GM21619 (cell line): ENCODE results near the gene GRIK2.

Experiments
- ATAC-seq: cut with Tn5 transposase; IDR thresholded peaks from one replicate; pipeline ENCODE4 v1.9.1; 2021; ENCODE audit not compliant: unreplicated experiment

The GRIK2 gene

DNA sequence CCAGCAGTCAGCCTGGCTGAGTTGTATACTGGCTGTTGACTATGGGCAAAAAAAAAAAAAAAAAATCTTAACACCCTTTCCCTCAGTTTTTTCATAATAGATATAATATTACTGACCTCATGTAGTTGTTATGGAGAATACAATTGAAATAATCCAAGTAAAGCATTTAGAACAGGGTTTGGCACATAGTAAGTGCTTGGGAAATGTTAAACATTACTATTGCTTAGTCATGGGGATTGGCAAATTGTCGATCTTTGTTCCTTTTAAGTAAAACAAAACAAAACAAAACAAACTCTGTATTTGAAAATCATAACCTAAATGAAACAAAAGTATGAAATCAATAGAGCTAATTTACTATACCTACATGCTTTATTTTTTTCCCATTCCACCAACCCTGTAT lies 458.4 kb downstream of the GRIK2 start:
- no peak for ATAC-seq

DNA sequence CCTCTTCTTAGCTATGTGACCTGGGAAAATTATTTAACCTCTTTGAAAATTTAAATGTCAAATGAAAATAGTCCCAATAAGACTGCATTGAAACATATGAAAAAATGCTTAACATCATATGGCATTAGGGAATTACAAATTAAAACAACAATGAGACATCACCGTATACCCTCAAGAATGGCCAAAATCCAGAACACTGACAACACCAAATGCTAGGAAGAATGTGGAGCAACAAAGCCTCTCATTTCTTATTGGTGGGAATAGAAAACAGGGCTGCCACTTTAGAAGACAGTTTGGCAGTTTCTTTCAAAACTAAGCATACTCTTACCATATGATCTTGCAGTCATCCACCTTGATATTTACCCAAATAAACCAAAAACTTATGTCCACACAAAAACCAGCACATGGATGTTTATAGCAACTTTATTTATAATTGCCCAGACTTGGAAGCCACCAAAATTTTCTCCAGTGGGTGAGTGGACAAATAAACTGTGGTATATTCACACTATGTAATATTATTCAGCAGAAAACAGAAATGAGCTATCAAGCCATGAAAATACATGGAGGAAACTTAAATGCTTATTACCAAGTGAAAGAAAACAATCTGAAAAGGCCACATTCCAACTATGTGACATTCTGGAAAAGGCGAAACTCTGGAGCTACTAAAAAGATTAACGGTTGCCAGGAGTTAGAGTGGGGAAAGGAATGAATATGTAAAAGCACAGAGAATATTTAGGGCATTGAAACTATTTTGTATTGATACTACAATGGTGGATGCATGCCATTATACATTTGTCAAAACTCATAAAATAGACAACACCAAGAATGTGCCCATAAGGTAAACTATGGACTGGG lies 459.9 kb downstream of the GRIK2 start:
- no peak for ATAC-seq

DNA sequence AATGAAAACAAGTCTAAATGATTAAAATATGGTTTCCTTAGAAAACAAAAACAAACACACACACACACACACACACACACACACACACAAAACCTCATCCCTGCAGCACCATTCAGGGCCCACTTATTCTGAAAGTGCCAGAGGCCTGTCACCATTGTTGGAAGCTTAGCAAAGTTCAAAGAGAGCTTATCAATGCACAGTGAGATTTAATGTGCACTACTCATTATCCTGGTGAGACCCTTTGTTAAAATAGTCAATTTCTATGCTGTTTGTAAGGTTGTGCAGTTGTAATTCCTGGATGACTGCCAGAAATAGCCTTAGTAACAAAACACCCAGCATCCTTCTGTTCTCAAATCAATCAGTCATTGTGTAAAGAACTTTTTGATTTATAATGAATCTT lies 482.9 kb downstream of the GRIK2 start:
- no peak for ATAC-seq

DNA sequence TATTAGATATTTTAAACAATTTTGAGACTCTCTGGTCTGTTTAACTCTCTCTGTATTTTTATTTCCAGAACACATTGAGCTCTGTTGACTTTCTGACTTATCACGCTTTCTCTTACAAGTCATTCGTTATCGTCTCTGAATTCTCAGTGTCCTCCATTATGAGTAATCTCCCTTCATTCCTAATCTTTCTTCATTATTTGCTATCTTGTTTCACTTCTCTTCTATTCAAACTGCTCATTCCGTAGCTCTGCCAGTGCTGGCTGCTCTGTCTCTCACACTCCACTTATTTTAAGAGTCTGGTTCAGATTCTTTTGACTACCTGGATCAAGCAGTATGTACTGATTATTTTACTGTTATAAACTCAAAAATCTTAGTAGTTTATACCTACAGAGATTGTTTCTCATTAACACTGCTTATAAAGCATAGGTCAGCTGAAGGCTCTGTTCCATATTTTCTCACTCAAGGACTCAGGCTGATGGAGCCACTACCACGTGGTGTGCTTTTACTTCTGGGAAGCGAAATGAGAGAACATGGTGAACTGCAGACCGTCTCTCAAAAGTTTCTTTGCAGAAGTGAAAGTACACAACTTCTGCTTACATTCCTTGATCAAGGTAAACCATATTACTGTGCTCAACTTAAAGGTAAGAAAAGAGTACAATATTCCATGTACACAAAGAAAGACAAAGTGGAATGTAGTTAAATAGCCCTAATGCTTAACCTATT lies 485.2 kb downstream of the GRIK2 start:
- no peak for ATAC-seq

DNA sequence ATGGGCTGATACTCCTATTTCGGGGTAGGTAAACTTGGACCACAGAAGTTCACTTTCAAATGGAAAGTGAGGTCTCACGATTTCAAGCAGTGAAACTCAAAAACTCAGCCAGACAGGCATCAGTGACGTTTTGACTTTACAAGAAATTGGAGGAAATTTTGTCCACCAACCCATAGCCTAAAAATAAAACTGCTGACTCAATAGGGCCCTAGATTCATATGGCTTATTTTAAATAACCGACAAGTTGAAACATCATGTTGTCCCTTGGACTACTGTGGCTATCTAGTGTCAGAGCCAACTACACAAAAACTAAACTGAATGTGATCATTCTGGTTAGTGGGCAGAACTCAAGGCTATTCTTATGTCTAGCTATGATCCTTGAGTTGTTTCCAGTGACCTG lies 486.3 kb downstream of the GRIK2 start:
- ATAC-seq, result no peak

DNA sequence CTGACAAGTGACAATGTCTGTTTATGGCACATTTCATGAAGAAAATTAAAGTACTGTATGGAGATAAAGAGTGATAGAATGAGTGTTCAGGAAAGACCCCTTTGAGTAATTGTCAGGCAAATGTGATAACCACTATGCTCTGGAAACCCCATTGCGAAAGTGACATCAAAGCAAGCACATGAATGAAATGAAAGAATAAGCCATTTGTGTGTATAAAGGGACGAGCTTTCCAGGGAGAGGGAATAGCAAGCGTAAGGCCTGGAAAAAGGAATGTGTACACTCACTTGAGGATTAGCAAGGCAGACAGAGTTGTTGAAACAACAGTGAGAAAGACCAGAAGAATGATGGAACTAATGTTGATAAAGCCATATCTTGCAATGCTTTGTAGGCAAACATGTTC lies 490.0 kb downstream of the GRIK2 start:
- no peak for ATAC-seq

DNA sequence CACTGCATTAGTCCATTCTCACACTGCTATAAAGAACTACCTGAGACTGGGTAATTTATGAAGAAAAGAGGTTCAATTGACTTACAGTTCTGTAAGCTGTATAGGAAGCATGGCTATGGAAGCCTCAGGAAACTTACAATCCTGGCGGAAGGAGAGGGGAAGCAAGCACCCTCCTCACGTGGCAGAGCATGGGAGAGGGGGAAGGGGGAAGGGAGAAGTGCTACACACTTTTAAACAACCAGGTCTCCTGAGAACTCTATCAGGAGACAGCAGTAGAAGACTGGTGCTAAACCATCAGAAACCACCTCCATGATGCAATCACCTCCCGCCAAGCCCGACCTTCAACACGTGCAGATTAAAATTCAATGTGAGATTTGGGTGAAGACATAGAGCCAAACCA lies 494.0 kb downstream of the GRIK2 start:
- ATAC-seq, result no peak

DNA sequence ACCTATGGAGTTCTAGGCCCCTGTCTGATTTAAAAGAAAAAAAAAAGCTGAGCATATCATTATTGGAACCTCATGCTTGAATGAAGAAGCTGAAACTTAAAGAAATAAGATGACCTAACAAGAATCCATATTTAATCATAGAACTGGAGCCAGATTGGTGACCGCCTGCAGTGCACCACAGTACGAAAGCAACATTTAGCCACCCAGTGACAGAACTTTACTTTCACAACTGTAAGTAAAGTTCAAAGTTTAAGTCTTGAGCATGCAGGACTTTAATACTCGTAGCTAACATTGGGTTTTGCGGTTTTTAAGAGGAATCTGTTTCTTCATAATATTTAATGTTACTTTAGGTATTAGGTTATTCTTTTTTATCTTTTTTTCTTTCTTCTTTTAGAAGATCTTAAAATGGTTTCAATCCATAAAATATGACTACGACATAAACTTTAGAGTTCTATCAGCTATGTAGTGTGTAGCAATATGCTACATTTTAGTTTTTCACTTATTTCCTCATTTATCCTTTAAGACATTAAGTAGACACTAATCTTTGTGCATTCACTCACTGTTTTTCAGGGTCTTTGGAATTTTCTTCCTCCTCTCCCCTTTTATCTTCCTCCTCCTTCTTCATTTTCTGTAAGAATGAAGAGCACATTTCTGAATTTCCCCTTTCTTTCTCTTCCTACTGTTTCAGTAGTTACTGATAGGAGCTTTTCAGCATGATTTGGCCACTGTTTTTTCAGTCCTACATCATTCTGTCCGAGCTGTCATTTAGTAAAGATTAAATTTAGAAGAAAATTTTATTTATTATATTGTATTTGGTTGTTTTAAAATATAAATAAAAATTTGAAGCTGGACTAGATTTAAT lies 514.1 kb downstream of the GRIK2 start:
- no peak for ATAC-seq

DNA sequence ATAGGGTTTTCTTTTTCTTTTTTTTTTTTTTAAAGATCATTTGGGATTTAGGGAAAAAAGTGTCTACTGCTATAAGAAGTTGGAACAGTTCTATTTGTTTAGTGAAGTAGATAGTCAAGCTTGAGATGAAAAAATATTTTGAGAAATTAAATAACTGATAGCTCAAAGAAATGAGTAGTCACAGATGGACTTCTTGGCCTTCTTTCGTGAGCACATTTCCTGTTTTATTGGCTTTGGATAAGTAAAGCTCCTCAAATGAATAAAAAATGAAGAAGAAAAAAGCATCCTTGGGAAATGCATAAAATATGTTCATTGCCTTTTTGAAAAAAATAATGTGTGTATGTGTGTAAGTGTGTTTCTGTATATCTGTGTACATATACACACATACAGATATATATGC lies 515.9 kb downstream of the GRIK2 start:
- ATAC-seq, result no peak

DNA sequence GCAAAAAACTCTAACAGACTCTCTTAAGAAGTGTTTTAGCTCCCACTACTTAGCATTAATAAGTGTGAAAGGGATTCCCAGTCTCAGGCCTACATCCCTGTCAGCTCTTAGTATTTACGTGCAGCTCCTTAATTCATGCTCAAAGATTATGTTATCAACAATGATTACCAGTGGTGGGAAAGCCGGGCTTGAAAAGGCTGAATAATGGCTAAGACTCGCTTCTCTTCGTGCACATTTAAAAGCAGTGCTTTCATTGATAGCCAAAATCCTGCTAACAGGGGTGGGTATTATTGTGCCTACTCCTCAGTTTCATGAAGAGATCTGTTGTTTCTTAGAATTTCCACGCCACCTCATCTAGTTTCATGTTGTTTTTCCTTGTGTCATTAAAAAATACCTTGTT lies 518.8 kb downstream of the GRIK2 start:
- no peak for ATAC-seq

DNA sequence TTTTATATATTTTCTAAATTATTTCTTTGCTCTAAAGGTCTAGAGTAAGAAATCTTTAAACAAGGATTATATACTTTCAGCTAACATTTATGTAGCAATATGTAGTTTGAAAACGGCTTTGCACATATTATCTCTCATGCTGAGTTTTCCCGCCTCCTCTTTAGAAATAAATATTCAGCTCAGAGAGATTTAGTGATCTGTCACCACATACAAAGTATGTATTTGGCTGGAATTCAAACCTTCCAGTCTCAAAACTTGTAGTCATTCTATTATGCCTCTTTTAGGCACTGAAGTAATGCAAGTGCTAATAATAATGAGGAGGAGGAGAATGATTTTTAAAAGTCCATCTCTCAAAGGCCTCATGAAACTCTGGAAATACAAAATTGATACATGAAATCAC lies 525.0 kb downstream of the GRIK2 start:
- no peak for ATAC-seq

DNA sequence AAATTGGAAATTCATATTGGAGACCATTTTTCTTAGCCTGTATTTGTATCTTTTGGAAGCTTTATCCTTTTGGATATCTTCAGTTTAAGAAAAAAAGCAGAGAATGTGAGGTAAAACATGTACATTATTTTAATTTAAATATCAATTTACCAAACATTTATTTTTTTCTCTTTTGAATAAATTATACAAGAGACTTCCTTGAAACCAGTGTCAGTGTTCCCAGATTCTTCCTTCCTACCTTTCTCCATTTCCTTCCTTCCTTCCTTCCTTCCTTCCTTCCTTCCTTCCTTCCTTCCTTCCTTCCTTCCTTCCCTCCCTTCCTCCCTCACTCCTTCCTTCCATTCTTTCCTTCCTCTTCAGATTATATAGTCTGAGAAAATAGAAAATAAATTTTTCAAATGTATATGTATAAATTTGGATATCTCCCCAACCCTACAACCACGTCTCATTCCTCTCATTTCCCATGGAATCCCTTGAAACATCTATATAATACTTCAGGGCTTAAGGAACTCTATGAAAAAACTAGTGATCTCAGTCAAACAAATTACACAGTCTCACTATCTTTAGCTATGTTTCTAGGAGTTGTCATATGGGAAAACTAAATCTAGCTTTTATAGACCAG lies 528.4 kb downstream of the GRIK2 start:
- ATAC-seq, result no peak

DNA sequence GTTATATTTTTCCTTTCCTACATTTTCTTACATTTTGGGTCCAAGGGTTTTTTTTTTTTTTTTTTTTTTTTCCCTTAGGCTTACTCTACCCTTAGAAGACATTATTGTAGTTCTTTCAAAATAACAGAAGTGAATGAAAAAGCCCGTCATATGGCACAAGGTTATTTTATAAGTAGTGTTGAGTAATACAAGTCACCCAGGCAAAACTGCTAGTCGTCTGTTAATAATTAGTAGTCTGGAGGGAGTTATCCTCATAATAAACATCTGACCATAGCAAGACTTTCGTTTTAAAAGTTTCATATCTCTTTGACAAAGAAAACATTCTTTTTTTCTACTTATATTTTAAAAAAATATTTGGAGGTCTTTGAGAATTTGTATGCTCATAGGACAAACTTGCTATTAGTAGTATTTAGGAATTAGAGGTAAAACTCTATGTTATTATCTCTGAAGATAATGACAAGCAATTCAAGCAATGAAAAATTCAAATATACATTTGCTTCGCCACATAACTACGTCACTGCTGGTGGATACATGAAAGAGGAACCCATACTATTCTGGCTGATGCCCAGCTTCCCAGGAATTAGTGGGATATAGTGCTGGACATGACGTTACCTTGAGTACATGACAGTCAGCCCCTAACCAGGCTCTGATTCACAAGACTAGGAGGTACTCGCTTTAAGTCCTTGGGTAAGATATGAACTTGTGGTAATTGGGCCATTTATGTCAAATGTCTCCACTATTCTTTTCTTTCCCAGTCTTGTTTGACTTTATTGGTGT lies 532.8 kb downstream of the GRIK2 start:
- no peak for ATAC-seq

DNA sequence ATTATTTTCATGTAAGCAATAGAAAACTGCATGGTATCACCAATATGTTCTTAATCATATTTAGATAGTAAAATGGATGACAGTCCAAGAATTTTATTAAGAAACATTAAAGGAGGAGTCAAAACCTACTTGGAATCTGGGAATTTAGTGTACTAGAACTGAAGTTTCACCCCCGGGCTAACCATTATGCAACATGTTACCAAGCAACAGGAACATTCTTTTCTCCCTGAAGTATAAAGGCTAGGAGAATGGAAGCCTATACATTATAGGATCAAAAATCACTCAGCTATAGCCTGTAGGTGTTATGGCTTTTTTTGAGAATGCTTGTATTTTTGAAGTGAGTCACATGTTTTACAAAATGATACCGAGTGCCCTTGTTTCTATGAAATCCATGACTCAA lies 538.3 kb downstream of the GRIK2 start:
- ATAC-seq, result no peak

DNA sequence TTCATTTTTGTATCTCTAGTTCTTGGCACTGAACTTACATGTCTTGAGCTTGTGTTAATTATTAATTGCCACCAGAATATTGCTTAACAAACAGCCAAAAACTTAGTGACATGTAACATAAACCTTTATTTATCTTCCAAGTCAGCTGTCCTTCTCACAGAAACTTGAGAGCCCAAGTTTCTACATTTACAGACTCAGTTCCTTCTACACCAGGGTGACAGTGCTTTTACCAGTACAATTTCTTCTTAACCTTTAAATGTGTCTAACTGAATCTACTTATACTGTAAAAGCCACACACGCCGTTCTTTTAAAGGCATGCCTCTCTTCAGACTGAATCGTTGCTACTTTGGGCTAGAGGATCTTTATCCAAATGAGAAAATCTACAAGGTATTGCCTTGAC lies 539.2 kb downstream of the GRIK2 start:
- ATAC-seq, result no peak

DNA sequence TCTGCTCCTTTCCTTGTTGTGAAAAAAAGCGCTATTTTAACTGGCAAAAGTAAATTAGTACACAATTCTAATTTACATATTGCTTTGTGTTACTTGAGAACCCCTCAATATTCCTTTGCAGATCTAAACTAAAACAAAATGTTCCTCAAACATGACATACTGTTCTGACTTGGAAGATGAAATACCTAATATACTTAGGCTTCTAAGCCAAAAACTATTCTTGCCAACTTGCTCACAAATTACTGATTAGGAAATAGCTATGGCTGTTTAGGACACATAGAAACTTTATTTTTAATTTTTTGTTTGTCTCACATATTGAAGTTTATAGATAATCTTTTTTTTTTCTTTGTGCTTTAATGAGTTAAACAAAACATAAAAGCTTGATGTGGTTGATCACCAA lies 542.2 kb downstream of the GRIK2 start:
- ATAC-seq, result no peak

DNA sequence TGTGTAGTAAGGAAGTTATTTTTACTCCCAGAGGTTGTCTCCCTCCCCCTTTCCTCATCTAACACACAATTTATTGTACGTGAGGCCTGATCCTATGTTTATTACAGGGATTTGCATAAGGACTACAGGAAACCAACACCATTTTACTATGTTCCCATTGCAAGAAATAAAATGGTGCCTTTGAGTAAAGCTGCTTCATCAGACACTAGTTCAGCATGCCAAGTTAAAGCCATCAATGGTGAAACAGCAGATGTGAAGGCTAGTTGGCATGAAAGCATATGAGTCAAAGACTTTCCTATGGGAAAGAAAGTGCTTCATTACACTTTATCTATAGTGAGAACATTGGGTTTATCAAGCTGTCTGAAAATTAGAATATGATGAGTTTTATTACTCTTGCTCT lies 543.0 kb downstream of the GRIK2 start:
- no peak for ATAC-seq

DNA sequence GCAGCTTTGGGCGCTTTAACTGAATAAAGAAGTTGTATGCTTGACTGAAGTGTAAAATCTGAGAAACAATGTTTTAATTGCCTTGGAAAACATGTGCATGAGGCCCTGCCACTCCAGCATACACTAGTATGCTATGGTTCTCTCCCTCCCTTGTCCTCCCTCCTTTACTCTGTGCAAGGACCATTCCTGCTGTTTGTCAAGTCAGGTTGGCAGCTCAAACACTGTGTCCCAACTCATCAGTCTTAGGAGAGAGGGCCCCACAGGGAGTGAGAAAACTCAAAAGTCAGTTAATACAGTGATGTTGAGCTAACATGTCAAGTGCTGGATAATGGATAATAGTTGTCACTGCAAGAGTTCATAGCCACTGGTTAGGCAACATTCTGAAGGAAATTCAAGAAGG lies 543.6 kb downstream of the GRIK2 start:
- ATAC-seq, result no peak

DNA sequence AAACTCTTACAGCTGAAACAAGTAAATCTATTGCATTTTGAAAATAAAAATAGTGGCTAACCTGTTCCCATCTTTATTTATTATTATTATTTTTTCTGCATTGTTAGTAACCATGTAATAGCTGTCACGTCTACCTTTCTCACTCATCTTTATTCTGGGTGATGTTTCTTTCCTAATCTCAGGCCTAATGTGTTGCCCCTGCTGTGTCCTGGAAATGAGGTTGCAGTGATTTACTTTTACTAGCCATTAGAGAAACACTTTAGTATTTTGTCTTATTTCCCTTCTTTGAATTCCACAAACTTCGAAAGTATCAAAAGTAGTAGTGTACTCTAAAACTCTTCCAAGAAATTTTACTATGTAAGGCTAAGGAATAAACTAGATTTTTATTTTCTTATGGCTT lies 546.9 kb downstream of the GRIK2 start:
- no peak for ATAC-seq

DNA sequence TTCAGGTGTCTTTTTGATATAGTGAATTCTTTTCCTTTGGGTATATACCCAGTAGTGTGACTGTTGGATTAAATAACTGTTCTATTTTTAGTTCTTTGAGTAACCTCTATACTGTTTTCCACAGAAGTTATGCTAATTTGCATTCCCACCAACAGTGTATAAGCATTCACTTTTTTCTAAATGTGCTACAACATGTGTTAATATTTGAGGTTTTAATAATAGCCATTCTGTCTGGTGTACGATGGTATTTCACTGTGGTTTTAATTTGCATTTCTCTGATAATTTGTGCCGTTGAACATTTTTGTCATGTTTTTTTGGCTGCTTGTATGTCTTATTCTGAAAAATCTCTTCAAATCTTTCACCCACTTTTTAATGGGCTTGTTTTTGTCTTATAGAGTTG lies 563.5 kb downstream of the GRIK2 start:
- no peak for ATAC-seq
